Uterus (tissue), 2 donors: Measurements from ENCODE around the gene ZNF385C.

ENCODE experiments used
- CTCF ChIP-seq, 4 experiments: fragments of 200-600 bp in 2 of 4; fragments of 450-650 bp in 2 of 4; sonication (generic) in 2 of 4; IDR thresholded peaks; one replicate each; pipeline ENCODE4 v1.5.1; 2016 to 2019; ENCODE audit warnings: antibody characterized with exemption in 4 of 4, mild to moderate bottlenecking in 2 of 4, moderate library complexity in 1 of 4
- POLR2A ChIP-seq, 2 donors: fragments of 450-650 bp; IDR thresholded peaks; one replicate each; pipeline ENCODE4 v1.6.1; 2016; ENCODE audit warnings: antibody characterized with exemption in 2 of 2, mild to moderate bottlenecking in 1 of 2, moderate library complexity in 1 of 2

- TF ChIP-seq CTCF (IDR thresholded peaks at IDR 0.05) = no peak
- TF ChIP-seq POLR2A (IDR thresholded peaks at IDR 0.05) = no peak
These were observed 16.6 kb downstream of the ZNF385C start for GRCh38 chr17:42081516-42082129.
